GM12874 (cell line): ENCODE measurements around the gene ATP9B.

Source experiments
- TF ChIP-seq, protein P1 (sequence below): IDR thresholded peaks from 2 replicates; pipeline ENCODE4 v1.5.1; 2011; ENCODE audit warnings: low read depth, mild to moderate bottlenecking, control low read depth, low read length, moderate library complexity; ENCODE audit not compliant: insufficient read depth

Gene ATP9B

DNA sequence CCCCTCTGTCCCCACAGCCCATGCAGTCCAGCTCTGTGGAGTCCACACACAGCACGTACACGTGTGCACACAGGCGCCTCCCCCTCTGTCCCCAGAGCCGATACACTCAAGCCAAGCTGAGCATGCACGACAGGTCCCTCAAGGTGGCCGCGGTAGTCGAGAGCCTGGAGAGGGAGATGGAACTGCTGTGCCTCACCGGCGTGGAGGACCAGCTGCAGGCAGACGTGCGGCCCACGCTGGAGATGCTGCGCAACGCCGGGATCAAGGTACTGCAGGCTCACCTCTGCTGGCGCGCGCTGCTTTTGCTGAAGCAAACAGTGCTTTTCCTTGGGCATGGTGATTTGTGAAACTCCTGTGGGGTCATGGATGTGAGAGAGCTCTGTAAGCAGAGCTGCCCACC is 268.0 kb downstream of the ATP9B start:
- TF ChIP-seq, protein P1, sequence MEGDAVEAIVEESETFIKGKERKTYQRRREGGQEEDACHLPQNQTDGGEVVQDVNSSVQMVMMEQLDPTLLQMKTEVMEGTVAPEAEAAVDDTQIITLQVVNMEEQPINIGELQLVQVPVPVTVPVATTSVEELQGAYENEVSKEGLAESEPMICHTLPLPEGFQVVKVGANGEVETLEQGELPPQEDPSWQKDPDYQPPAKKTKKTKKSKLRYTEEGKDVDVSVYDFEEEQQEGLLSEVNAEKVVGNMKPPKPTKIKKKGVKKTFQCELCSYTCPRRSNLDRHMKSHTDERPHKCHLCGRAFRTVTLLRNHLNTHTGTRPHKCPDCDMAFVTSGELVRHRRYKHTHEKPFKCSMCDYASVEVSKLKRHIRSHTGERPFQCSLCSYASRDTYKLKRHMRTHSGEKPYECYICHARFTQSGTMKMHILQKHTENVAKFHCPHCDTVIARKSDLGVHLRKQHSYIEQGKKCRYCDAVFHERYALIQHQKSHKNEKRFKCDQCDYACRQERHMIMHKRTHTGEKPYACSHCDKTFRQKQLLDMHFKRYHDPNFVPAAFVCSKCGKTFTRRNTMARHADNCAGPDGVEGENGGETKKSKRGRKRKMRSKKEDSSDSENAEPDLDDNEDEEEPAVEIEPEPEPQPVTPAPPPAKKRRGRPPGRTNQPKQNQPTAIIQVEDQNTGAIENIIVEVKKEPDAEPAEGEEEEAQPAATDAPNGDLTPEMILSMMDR = no peak

DNA sequence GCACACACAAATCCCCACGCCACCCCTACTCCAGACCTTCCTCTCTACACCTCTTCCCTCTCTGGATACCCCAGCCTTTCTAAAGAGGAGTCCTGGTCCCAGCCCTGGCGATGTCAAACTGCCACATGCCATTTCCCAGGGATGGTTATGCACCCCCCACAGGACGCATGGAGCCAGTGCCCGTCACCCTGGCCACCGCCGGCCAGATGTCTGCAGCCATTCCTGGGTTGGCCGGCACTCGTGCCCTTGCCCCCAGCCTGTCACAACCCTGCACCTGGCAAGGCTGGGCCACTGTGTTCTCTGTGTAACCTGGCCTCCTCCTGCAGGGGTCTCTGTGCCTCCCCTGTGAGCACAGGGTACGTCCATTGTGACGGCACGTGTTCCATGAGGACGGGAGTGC is 268.4 kb downstream of the ATP9B start:
- TF ChIP-seq, protein P1 = no peak

DNA sequence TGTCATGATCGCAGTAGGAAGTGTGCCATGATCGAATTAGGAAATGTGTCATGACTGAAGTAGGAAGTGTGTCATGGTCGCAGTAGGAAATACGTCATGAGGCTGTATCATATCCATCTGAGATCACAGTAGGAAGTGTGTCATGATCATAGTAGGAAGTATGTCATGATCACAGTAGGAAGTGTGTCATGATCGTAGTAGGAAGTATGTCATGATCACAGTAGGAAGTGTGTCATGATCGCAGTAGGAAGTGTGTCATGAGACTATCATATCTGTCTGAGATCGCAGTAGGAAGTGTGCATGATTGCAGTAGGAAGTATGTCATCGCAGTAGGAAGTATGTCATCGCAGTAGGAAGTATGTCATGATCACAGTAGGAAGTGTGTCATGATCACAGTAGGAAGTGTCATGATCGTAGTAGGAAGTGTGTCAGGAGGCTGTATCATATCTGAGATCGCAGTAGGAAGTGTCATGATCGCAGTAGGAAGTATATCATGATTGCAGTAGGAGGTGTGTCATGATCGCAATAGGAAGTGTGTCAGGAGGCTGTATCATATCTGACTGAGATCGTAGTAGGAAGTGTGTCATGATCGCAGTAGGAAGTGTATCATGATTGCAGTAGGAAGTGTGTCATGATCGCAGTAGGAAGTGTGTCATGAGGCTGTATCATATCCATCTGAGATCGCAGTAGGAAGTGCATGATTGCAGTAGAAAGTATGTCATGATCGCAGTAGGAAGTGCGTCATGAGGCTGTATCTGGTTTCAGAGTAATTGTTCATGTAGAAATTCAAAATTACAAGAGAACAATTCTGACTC is 270.1 kb downstream of the ATP9B start:
- TF ChIP-seq, protein P1 = no peak

DNA sequence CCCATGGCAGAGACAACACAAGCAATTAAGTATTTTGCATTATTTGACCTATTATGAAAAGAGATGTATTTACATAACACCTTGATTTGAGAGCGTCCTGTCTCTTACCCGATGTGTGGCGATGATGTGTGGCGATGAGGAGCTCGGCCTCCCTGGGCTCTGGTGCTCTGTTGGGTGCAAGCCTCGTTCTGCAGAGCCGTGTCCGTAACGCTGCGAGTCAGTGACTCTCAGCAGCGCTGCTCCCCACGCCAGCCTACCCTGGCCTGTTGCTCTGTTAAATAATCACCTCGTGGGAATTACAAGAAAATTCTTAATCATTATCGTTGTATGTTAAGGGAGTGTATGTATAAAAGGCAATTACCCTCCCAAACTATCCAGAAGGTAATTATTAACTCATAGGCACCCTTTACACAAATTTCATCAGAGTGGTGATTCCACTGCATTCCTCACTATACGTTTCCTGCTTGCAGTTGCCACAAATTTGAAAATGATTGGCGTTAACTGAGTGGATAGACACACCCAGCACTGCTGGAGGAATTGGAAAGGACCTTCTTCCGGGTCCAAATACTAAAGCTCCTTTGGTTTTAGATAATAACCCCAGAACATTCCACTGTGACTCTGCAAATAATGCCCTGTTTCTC is 274.5 kb downstream of the ATP9B start:
- TF ChIP-seq, protein P1 = no peak

DNA sequence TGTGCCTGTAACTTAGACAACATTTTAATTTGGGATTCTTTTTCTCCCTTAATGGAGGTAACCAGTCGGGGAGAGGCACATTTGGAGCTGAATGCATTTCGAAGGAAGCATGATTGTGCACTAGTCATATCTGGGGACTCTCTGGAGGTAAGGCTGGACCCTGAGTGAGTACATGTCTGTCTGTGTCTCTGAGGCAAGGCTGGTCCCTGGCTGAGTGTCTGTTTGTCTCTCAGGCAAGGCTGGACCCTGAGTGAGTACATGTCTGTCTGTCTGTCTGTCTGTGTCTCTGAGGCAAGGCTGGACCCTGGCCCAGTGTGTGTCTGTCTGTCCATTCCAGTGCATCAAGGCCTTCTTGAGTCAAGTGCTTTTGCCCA is 275.0 kb downstream of the ATP9B start:
- TF ChIP-seq, protein P1 = no peak

DNA sequence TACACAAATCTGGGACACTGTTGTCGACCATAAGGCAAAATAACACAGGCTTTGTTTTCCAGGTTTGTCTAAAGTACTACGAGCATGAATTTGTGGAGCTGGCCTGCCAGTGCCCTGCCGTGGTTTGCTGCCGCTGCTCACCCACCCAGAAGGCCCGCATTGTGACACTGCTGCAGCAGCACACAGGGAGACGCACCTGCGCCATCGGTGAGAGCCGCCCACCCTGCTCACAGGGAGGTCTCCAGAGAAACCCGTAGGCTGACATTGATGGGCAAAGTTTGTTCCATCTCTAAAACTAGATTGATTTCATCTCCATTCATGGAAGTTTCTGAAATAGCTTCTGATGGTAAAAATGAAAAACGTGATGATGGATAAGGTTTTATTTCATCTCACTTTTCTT is 276.2 kb downstream of the ATP9B start:
- TF ChIP-seq, protein P1 = no peak

DNA sequence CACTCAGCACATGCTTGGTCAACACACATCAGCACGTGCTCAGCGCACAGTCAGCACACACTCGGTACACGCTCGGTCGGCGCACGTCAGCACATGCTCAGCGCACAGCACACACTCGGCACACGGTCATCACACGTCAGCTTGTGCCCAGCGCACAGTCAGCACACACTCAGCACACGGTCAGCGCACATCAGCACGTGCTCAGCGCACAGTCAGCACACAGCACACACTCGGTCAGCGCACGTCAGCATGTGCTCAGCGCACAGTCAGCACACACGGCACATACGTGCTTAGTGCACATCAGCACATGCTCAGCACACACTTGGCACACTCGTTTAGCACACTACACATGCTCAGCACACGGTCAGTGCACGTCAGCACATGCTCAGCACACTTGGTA is 276.8 kb downstream of the ATP9B start:
- TF ChIP-seq, protein P1 = no peak
